ENCODE results near the gene SFTPB. TPM values are rescaled to one million over a fixed set of nuclear protein-coding genes. Genes with fewer than 3 reads are reported as not detected.

SFTPB gene
- total RNA-seq, 4 donors from 2014 or later: 24.8 to 323 (median 116) TPM

- WGBS, 2 donors: 75 to 78% methylated on average over 9 of the region's 11 CpGs
- Histone ChIP-seq H3K9me3 (no peaks in the 10 kb centered on the region), H3K4me1 (peaks cover 0 to 4% of the 10 kb centered on the region in 2 donors), H3K27ac (no peak overlapping the region), H3K4me3 (replicated peaks in 1 of 3) (no peak overlapping the region), H3K27me3 (no peaks in the 10 kb centered on the region), H3K36me3 (no peaks in the 10 kb centered on the region)
- intact Hi-C loops (cut with DNase I): no loop called here
- no peak for DNase-seq
- TF ChIP-seq POLR2A (IDR thresholded peaks at IDR 0.05): no peak
- TF ChIP-seq CTCF (IDR thresholded peaks at IDR 0.05): no peak
These were observed 30.3 kb upstream of the SFTPB start for GRCh38 chr2:85698184-85698879.

GRCh38 chr2:85697716-85698115 lies 29.7 kb upstream of the SFTPB start:
- peaks cover 0 to 4% of the 10 kb centered on the region in 2 donors for H3K4me1 ChIP-seq
- intact Hi-C loops (cut with DNase I): no loop called here
- H3K4me3 ChIP-seq (replicated peaks in 1 of 3): no peak overlapping the region
- H3K27ac ChIP-seq: no peak overlapping the region
- WGBS, 2 donors: 59 to 68% methylated on average over 2 of the region's 2 CpGs
- no peak for DNase-seq
- TF ChIP-seq POLR2A (IDR thresholded peaks at IDR 0.05) (no peak), CTCF (IDR thresholded peaks at IDR 0.05) (no peak)
- no peaks in the 10 kb centered on the region for H3K36me3 ChIP-seq
- H3K9me3 ChIP-seq: no peaks in the 10 kb centered on the region
- H3K27me3 ChIP-seq: no peaks in the 10 kb centered on the region

GRCh38 chr2:85697096-85697495 lies 29.1 kb upstream of the SFTPB start:
- H3K27me3 ChIP-seq: no peaks in the 10 kb centered on the region
- no peak overlapping the region for H3K27ac ChIP-seq
- H3K36me3 ChIP-seq: no peaks in the 10 kb centered on the region
- intact Hi-C loops (cut with DNase I): no loop called here
- H3K4me1 ChIP-seq: peaks cover 0 to 4% of the 10 kb centered on the region in 2 donors
- H3K4me3 ChIP-seq (replicated peaks in 1 of 3): no peak overlapping the region
- 75% methylated on average over 1 of the region's 3 CpGs; no CpG with 5 or more reads in 1 of the 2 donors for WGBS, 2 donors
- TF ChIP-seq CTCF (IDR thresholded peaks at IDR 0.05) (no peak), POLR2A (IDR thresholded peaks at IDR 0.05) (no peak)
- DNase-seq: no peak
- no peaks in the 10 kb centered on the region for H3K9me3 ChIP-seq

GRCh38 chr2:85695691-85696668 lies 28.0 kb upstream of the SFTPB start:
- TF ChIP-seq CTCF (IDR thresholded peaks at IDR 0.05) (no peak), POLR2A (IDR thresholded peaks at IDR 0.05) (no peak)
- intact Hi-C loops (cut with DNase I): no loop called here
- Histone ChIP-seq H3K4me1 (no peaks in the 10 kb centered on the region), H3K36me3 (no peaks in the 10 kb centered on the region), H3K4me3 (replicated peaks in 1 of 3) (no peak overlapping the region), H3K27ac (no peak overlapping the region), H3K9me3 (no peaks in the 10 kb centered on the region), H3K27me3 (no peaks in the 10 kb centered on the region)
- 94 to 95% methylated on average over 12 of the region's 12 CpGs for WGBS, 2 donors
- DNase-seq: no peak

GRCh38 chr2:85695121-85695520 lies 27.1 kb upstream of the SFTPB start:
- TF ChIP-seq POLR2A (IDR thresholded peaks at IDR 0.05) (no peak), CTCF (IDR thresholded peaks at IDR 0.05) (no peak)
- no peak for DNase-seq
- Histone ChIP-seq H3K27me3 (no peaks in the 10 kb centered on the region), H3K9me3 (no peaks in the 10 kb centered on the region), H3K4me1 (no peaks in the 10 kb centered on the region), H3K36me3 (no peaks in the 10 kb centered on the region), H3K27ac (no peak overlapping the region), H3K4me3 (replicated peaks in 1 of 3) (no peak overlapping the region)
- 88 to 91% methylated on average over 11 of the region's 11 CpGs for WGBS, 2 donors
- intact Hi-C loops (cut with DNase I): no loop called here
